Measurements from ENCODE around the gene ROBO4. TPM values are rescaled to one million over a fixed set of nuclear protein-coding genes. Genes with fewer than 3 reads are reported as not detected.

The ROBO4 gene
- total and polyA plus RNA-seq, 2 experiments from 2014 or later, result not detected

DNA sequence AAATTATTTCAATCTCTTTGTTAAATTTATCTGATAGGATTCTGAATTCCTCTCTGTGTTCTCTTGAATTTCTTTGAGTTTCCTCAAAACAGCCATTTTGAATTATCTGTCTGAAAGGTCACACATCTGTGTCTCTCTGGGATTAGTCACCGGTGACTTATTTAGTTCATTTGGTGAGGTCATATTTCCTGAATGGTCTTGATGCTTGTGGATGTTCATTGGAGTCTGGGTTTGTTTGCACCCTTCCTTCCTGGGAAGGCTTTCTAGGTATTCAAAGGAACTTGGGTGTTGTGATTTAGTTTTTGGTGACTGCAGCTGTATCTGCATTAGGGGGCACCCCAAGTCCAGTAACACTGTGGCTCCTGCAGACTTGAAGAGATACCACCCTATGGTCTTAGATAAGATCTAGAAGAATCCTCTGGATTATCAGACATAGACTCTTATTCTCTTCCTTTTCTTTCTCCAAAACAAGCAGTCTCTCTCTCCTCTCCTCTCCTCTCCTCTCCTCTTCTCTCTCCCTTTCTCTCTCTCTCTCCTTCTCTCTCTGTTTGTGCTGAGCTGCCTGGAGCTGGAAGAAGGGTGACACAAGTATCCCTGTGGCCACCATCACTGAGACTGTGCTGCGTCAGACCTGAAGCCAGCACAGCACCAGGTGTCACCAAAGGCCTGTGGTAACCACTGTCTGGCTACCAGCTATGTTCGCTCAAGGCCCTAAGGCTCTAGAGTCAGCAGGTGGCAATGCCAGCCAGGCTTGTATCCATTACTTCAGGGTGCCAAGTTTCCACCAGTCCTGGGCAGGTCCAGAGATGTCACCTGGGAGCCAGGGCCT, 18.1 kb upstream of the ROBO4 start:
- Histone ChIP-seq H3K9me2 (ENCODE audit: insufficient read depth) (peaks cover 3% of the 10 kb centered on the region; the same call in 1 of the 2 replicates), H2AFZ (no peak overlapping the region), H3K4me1 (ENCODE audit: insufficient read depth) (no peaks in the 10 kb centered on the region), H3K27ac (ENCODE audit: low read depth) (no peak overlapping the region), H3K79me2 (replicated peaks; ENCODE audit: insufficient read depth) (no peaks in the 10 kb centered on the region), H3K4me2 (no peak overlapping the region), H3K36me3 (ENCODE audit: insufficient read depth) (0 out of 2 replicates have a peak, but pooled peaks cover 4% of the 10 kb centered on the region), H4K20me1 (replicated peaks; ENCODE audit: insufficient read depth) (no peaks in the 10 kb centered on the region), H3K27me3 (ENCODE audit: insufficient read depth) (peaks cover 34% of the 10 kb centered on the region), H3F3A (replicated peaks; ENCODE audit: low read depth) (no peaks in the 10 kb centered on the region), H3K4me3 (no peak overlapping the region)
- no peak for DNase-seq (ENCODE audit: low spot score)
- Mint-ChIP-seq H3K27ac (no peak overlapping the region), H3K4me3 (no peak overlapping the region), H3K36me3 (ENCODE audit: low read depth) (no peaks in the 10 kb centered on the region; the same call in 2 of the 3 replicates), H3K27me3 (ENCODE audit: insufficient read depth, low read depth, poor library complexity) (peaks cover 20% of the 10 kb centered on the region), H3K9me3 (peaks cover 27% of the 10 kb centered on the region), H3K4me1 (peaks cover 3% of the 10 kb centered on the region; the same call in 1 of the 3 replicates)
- TF ChIP-seq, protein P1, sequence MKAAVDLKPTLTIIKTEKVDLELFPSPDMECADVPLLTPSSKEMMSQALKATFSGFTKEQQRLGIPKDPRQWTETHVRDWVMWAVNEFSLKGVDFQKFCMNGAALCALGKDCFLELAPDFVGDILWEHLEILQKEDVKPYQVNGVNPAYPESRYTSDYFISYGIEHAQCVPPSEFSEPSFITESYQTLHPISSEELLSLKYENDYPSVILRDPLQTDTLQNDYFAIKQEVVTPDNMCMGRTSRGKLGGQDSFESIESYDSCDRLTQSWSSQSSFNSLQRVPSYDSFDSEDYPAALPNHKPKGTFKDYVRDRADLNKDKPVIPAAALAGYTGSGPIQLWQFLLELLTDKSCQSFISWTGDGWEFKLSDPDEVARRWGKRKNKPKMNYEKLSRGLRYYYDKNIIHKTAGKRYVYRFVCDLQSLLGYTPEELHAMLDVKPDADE (IDR thresholded peaks at IDR 0.05), result no peak
- TF ChIP-seq REST (IDR thresholded peaks at IDR 0.05; ENCODE audit: unreplicated experiment) (no peak), ZNF462 (CRISPR knock-in tag; IDR thresholded peaks at IDR 0.05) (no peak), CREB1 (CRISPR knock-in tag; IDR thresholded peaks at IDR 0.05; ENCODE audit: low read depth) (no peak)
- ATAC-seq, result no peak
